DMS153 treated with DMSO at 0.1 percent for 48 hours (cell line): ENCODE results near the gene ASB3.
A peak's percentile ranks its signal among the peaks of the same experiment; 100 is the strongest.
"Not testable (repeated sequence)": the region's sequence is repeated elsewhere in the genome, so short reads cannot be mapped to it uniquely, and the experiment has no call there.

ENCODE experiments used
- DNase-seq: peaks from one replicate; lab custom pipeline; 2025; ENCODE audit not compliant: unreplicated experiment; lab: John Stamatoyannopoulos, UW

The ASB3 gene

GRCh38 chr2:53787614-53788289, 999 bp upstream of the ASB3 start:
- no peak for DNase-seq

- no peak for DNase-seq
Observed at GRCh38 chr2:53786352-53786704, 425 bp downstream of the ASB3 start.

- DNase-seq: no peak
Observed at GRCh38 chr2:53785366-53785765, 1.4 kb downstream of the ASB3 start.

GRCh38 chr2:53784436-53784835, 2.3 kb downstream of the ASB3 start:
- DNase-seq: no peak

GRCh38 chr2:53782676-53783075, 4.1 kb downstream of the ASB3 start:
- no peak for DNase-seq

- DNase-seq: no peak
Observed at GRCh38 chr2:53780056-53780455, 6.7 kb downstream of the ASB3 start.

GRCh38 chr2:53778536-53779162, 8.1 kb downstream of the ASB3 start:
- no peak for DNase-seq

GRCh38 chr2:53777134-53777533, 9.6 kb downstream of the ASB3 start:
- no peak for DNase-seq

- no peak for DNase-seq
Observed at GRCh38 chr2:53770264-53770663, 16.5 kb downstream of the ASB3 start.

GRCh38 chr2:53769318-53769945, 17.3 kb downstream of the ASB3 start:
- DNase-seq: no peak

GRCh38 chr2:53768242-53768542, 18.6 kb downstream of the ASB3 start:
- DNase-seq: peak; percentile 2

- DNase-seq: peak; percentile 87
Observed at GRCh38 chr2:53767405-53768241, 19.1 kb downstream of the ASB3 start, which contains the start of gene CHAC2. Gene CHAC2 (plus strand): TSS chr2:53767804. CDS start chr2:53767887, 83 bp downstream.

GRCh38 chr2:53765767-53766166, 21.0 kb downstream of the ASB3 start:
- no peak for DNase-seq

GRCh38 chr2:53757206-53757605, 29.5 kb downstream of the ASB3 start:
- not testable (repeated sequence) for DNase-seq

GRCh38 chr2:53756644-53757043, 30.1 kb downstream of the ASB3 start:
- no peak for DNase-seq

GRCh38 chr2:53755121-53755520, 31.6 kb downstream of the ASB3 start:
- DNase-seq: no peak

GRCh38 chr2:53753041-53753440, 33.7 kb downstream of the ASB3 start:
- DNase-seq: no peak

- DNase-seq: no peak
Observed at GRCh38 chr2:53752385-53752784, 34.4 kb downstream of the ASB3 start.

- no peak for DNase-seq
Observed at GRCh38 chr2:53751728-53752127, 35.0 kb downstream of the ASB3 start.

- DNase-seq: no peak
Observed at GRCh38 chr2:53750041-53750768, 36.5 kb downstream of the ASB3 start.
